ENCODE results near the gene SYT2. TPM values are rescaled to one million over a fixed set of nuclear protein-coding genes. Genes with fewer than 3 reads are reported as not detected.

Gene SYT2
- total and polyA plus RNA-seq, 10 donors: under 0.01 to 0.14 (median 0.03) TPM; not detected in 3

- WGBS, 5 donors: 40 to 70% (median 55%) methylated on average over 5 of the region's 5 CpGs
- H3K4me3 ChIP-seq: no peak overlapping the region
- no peak for DNase-seq
- no peaks in the 10 kb centered on the region for H3K27me3 ChIP-seq (replicated peaks in 1 of 7)
- intact Hi-C loops (cut with DNase I; ENCODE audit: low total_unique reads): no loop called here
- no peaks in the 10 kb centered on the region for H3K36me3 ChIP-seq
- no peaks in the 10 kb centered on the region for H3K9me3 ChIP-seq
- no peaks in the 10 kb centered on the region for H3K4me1 ChIP-seq
- TF ChIP-seq CTCF (IDR thresholded peaks at IDR 0.05 in 8 of 11, conservative IDR thresholded peaks at IDR 0.05 in 3 of 11) (no peak), POLR2AphosphoS5 (IDR thresholded peaks at IDR 0.05) (no peak), POLR2A (IDR thresholded peaks at IDR 0.05) (no peak)
- H3K27ac ChIP-seq: no peak overlapping the region
Observed at GRCh38 chr1:202671399-202671798, 38.9 kb downstream of the SYT2 start.

DNA sequence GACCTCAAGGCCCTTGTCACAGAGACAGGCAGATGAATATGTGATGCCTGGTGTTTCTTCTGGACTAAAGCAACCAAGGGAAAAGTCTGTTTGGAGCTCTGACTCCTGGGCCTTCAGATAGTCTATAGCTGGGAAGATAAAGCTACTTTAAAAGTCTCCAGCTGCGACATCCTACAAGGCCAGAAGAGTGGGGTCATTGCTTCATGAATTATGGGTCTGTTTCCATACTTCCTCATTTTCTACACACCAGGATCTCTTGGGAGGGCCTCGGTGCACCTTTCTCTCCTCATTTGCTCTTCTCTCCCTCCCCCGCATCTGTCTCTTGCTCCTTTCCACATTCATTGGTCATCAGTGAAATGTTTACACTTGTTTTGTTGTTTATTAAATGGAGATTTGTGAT, 44.8 kb downstream of the SYT2 start:
- intact Hi-C loops (cut with DNase I; ENCODE audit: low total_unique reads): no loop called here
- TF ChIP-seq CTCF (IDR thresholded peaks at IDR 0.05 in 8 of 11, conservative IDR thresholded peaks at IDR 0.05 in 3 of 11) (no peak), POLR2AphosphoS5 (IDR thresholded peaks at IDR 0.05) (no peak), POLR2A (IDR thresholded peaks at IDR 0.05) (no peak)
- peaks cover 0 to 41% (median 0%) of the 10 kb centered on the region in 7 donors for H3K27me3 ChIP-seq (replicated peaks in 1 of 7)
- no peak overlapping the region for H3K4me3 ChIP-seq
- H3K27ac ChIP-seq: no peak overlapping the region
- no peak for DNase-seq
- H3K36me3 ChIP-seq: no peaks in the 10 kb centered on the region
- H3K9me3 ChIP-seq: no peaks in the 10 kb centered on the region
- 55 to 66% (median 60%) methylated on average over 3 of the region's 3 CpGs for WGBS, 5 donors
- no peaks in the 10 kb centered on the region for H3K4me1 ChIP-seq

DNA sequence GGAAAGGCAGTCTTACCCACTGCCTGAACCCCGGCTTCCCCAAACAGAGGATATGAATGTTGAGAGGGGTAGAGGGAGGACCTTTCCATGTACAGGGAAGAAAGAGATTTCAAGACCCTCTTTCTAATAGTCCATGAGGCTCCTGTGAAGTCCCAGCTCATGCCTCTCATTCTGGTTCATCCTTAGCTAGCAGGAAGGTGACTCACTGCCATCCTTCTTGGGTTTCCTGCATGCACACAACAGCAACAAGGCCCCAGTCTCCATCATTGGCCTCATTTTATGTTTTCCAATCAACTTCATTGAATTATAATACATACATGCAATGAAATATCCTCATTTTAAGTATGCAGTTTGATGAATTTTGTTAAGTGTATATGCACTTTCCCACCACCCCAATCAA, 46.2 kb downstream of the SYT2 start:
- intact Hi-C loops (cut with DNase I; ENCODE audit: low total_unique reads): no loop called here
- Histone ChIP-seq H3K36me3 (no peaks in the 10 kb centered on the region), H3K27me3 (replicated peaks in 1 of 7) (peaks cover 0 to 55% (median 9%) of the 10 kb centered on the region in 7 donors), H3K9me3 (no peaks in the 10 kb centered on the region), H3K4me1 (no peaks in the 10 kb centered on the region), H3K27ac (no peak overlapping the region), H3K4me3 (no peak overlapping the region)
- DNase-seq: no peak
- 32 to 76% (median 56%) methylated on average over 1 of the region's 1 CpG for WGBS, 5 donors
- TF ChIP-seq POLR2AphosphoS5 (IDR thresholded peaks at IDR 0.05) (no peak), CTCF (IDR thresholded peaks at IDR 0.05 in 8 of 11, conservative IDR thresholded peaks at IDR 0.05 in 3 of 11) (no peak), POLR2A (IDR thresholded peaks at IDR 0.05) (no peak)

- Histone ChIP-seq H3K27me3 (replicated peaks in 1 of 7) (peaks cover 0 to 64% (median 11%) of the 10 kb centered on the region in 7 donors), H3K36me3 (no peaks in the 10 kb centered on the region), H3K4me3 (no peak overlapping the region), H3K4me1 (no peaks in the 10 kb centered on the region), H3K27ac (no peak overlapping the region), H3K9me3 (no peaks in the 10 kb centered on the region)
- intact Hi-C loops (cut with DNase I; ENCODE audit: low total_unique reads): no loop called here
- 73 to 81% (median 75%) methylated on average over 10 of the region's 10 CpGs for WGBS, 5 donors
- DNase-seq: no peak
- TF ChIP-seq POLR2A (IDR thresholded peaks at IDR 0.05) (no peak), POLR2AphosphoS5 (IDR thresholded peaks at IDR 0.05) (no peak), CTCF (IDR thresholded peaks at IDR 0.05 in 8 of 11, conservative IDR thresholded peaks at IDR 0.05 in 3 of 11) (no peak)
Observed at GRCh38 chr1:202663131-202663530, 47.1 kb downstream of the SYT2 start.

Data from spleen (tissue), 11 donors.